HG02642 (cell line): ENCODE results near the gene STMN3.
"Not testable (repeated sequence)": the region's sequence is repeated elsewhere in the genome, so short reads cannot be mapped to it uniquely, and the experiment has no call there.

ENCODE experiments used
- ATAC-seq: cut with Tn5 transposase; IDR thresholded peaks from one replicate; pipeline ENCODE4 v1.9.1; 2021; ENCODE audit warnings: mild to moderate bottlenecking; ENCODE audit not compliant: unreplicated experiment, poor library complexity

Gene STMN3

DNA sequence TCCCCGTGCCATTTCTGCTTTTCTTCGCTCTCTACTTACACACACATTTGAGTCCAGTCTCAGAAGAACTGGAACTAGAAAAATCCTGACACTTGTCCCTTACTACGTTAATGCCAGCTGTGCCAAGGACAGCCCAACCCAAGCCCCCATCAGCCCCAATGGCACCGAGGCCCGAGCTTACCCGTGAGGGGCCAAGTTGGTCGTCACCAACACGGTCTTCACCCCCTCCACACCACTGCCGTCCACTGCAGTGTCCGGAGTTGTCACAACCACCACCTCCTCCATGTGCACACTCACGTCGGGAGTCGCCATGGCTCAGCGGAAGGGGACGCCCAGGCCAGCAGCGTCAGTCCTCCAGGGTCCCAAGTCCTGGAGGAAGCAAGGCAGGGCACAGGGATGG, 34.1 kb downstream of the STMN3 start:
- ATAC-seq, result no peak

DNA sequence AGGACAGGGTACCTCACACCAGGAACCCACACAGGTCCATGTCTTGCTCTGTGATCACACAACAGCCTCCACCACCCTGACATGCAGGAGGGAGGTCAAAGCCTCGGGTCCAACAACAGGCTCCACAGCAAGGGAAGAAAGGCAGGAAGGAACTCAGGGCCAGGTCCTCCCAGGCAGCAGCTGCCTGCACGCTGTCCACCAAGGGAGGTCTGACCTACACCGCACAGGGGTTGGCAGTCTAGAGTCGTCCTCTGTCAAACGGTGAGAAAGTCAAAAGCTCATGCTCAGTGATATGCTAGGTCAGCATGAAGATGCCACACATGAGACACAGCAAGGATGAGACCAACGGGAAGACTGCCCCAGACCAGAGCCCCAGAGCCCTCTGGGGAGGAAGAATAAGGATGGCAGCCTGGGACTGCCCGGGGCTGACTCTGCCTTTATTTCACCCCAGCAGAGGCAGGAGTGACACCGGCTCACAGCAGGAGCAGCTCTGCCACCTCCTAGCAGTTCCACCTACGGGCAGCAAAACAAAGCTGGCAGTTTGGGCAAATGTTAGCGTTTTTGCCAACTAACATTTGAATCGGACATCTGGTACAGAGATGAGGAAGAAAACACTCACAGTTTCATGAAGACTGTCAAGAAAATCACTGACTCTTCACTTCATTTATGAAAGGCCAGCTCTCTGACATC, 34.8 kb downstream of the STMN3 start:
- no peak for ATAC-seq

- ATAC-seq, result no peak
Observed at GRCh38 chr20:63617876-63618265, 35.4 kb downstream of the STMN3 start.

GRCh38 chr20:63617092-63617875, 35.9 kb downstream of the STMN3 start:
- ATAC-seq, result no peak

DNA sequence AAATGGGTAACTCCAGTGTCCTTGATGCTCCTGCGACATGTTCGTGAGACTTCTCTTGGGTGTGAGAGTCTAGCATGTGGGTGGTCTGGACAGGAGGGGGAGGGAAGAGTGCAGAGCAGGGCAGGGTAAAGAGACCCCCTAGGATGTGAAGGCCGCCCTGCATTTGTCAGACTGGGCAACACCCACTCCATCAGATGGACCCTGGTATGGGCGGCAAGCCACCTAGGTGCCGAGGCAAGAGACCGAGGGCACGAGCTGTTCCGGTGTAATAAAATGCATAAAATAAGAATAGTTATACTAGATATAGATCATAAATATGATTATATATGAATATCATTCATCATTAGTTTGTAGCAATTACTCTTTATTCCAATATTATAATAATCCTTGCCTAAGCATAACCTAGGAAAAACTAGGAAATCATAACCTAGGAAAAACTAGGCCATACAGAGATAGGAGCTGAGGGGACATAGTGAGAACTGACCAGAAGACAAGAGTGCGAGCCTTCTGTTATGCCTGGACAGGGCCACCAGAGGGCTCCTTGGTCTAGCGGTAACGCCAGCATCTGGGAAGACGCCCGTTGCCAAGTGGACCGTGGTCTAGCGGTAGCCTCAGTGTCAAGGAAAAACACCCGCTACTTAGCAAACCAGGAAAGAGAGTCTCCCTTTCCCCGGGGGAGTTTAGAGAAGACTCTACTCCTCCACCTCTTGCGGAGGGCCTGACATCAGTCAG, 39.2 kb downstream of the STMN3 start:
- not testable (repeated sequence) for ATAC-seq

DNA sequence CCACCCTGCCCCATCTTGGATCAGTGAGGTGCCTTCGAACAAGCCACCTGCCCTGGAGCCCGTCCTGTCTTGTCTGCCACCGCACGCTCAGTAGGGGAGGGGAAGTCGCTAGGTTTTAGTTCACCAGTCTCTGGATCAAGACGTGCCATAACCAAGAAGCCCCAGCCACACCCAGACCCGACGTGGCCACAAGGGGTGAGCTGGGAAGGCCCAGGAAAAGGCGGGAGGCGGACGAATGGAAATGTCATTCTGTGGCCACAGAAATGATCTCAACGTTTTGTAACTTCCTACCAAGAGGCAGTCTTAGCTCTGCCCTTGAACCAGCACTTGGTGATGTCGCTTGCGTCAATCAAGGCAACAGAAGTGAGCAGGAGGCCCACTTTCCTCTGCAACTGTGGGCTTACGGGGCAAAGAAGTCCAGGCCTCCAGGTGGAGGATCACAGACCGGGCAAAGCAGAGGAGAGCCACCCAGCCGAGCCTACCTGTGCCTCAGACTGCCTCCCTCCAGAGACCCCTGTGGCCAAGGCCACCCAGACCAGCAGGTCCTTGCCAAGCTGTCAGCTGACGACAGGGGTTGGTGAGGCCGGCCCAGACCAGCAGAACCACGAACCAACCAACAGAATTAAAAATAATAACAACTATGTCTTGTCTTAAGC, 40.8 kb downstream of the STMN3 start:
- ATAC-seq, result no peak

GRCh38 chr20:63611646-63612045, 41.6 kb downstream of the STMN3 start:
- no peak for ATAC-seq

DNA sequence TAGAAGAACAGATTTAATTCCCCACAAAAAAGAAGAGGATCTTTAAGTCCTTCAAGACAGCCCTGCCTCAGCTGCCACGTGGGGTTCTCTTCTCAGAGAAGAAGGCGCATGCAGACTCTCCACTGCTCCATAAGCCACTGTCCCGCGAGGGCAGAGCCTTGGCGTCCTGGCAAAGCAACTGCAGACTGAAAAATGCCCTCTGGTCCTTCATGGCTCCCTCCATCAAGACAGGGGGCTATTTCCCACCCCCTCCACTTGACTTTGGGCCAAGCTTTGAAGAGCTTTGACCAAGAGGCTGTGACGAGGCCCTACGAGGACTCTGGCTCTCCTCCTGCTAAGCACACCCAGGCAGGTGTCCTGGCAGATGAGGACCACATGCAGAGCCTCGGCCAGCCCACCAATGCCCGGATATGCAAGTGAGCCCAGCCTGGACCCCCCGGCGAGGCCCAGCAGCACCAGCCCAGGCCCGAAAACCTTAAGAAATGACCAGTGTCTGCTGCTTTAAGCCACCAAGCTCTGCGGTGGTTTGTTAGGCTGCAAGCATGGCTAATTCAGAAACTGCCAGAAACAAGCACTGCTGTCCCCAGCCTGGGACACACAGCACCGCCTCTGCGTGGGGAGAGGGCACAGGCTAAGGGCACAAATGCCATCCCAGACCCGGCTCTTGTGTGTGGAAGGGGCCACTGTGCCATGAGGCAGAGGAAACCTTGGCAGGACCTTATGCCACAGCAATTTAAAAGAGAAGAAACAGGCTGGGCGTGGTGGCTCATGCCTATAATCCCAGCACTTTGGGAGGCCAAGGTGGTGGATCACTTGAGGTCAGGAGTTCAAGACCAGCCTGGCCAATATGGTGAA, 42.4 kb downstream of the STMN3 start:
- no peak for ATAC-seq

DNA sequence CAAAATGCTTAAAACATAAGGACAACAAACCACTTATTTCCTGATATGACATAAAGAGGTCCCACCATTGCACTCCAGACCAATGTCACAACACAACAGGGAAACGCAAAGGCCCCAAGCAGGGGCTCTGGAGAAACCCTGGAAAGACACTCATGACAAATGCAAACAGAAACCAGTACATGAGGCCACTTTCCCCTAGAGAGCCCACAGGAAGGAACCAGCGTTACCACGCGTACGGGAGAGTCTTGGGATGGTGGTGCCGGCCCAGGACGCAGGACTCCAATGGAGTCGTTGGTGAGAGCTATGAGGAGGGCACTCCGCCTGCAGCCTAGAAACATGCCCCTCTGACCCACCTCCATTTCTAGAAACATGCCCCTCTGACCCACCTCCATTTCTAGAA, 46.5 kb downstream of the STMN3 start:
- no peak for ATAC-seq

- ATAC-seq, result no peak
Observed at GRCh38 chr20:63602321-63602720, 50.9 kb downstream of the STMN3 start.

DNA sequence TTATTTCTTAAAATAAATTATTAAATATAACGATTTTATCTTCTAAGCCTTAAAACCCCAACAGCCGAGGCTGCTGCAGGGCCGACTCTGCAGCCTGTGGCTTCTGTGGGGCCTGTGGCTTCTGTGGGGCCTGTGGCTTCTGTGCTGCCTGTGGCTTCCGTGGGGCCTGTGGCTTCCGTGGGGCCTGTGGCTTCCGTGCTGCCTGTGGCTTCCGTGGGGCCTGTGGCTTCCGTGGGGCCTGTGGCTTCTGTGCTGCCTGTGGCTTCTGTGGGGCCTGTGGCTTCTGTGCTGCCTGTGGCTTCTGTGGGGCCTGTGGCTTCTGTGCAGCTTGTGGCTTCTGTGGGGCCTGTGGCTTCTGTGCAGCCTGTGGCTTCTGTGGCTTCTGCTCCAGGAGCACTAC, 51.5 kb downstream of the STMN3 start:
- ATAC-seq, result not testable (repeated sequence)

- ATAC-seq, result no peak
Observed at GRCh38 chr20:63599396-63600050, 53.7 kb downstream of the STMN3 start.

DNA sequence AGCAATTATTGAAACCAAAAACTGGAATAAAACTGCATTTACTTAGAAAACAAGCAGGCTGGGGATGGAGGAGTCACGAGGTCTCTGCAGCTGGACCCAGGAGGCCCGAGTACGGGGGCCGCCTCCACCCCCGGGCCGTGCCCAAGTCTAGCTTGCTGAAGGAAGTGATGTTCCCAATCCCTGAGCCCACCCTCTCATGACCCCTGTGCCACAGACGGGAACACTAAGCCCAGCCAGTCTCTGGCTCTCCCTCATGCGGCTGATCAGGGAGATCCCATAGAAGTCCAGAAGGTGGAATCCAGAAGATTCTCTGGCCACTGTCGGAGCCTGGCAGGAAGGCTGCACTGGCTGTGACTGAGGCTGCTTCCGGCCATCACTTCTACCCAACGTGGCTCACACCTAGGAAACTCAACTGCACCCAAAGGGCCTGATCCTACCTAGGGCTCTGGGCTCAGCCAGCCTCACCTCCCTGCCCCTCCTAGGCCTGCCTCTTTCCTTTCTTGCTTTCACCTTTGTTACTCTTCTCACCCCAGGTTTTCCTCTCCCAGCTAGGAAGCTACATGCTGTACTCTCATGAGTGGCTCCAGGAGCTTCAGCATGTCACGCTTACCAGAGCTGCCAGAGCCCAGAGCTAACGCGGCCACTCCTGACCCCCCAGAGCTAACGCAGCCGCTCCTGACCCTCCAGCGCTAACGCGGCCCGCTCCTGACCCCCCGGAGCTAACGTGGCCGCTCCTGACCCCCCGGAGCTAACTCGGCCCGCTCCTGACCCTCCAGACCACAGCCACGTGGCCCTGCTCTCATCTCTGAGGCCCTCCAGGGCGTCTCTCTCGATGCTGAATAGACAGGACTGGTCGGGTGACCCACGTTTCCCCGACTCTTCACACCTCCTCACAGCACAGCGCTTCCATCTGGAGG, 54.5 kb downstream of the STMN3 start:
- ATAC-seq, result no peak

- ATAC-seq, result no peak
Observed at GRCh38 chr20:63597651-63598478, 55.4 kb downstream of the STMN3 start.

DNA sequence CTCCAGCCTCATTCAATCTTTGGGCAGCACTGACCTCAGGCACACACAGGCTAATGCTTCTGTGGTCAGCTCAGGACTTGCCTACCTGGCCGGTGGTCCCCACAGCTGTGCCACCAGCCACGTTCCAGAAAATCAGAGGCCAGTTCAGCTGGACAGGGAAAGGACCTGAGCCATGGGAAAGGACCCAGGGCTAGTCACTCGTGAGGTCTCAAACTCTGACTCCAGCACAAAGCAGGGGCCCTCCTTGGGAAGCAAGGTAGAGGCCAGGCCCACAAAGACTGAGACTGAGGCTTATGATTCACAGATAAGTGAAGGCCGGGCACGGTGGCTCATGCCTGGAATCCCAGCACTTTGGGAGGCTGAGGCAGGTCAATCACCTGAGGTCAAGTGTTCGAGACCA, 56.8 kb downstream of the STMN3 start:
- ATAC-seq, result no peak

GRCh38 chr20:63595416-63596127, 57.7 kb downstream of the STMN3 start:
- ATAC-seq, result no peak

DNA sequence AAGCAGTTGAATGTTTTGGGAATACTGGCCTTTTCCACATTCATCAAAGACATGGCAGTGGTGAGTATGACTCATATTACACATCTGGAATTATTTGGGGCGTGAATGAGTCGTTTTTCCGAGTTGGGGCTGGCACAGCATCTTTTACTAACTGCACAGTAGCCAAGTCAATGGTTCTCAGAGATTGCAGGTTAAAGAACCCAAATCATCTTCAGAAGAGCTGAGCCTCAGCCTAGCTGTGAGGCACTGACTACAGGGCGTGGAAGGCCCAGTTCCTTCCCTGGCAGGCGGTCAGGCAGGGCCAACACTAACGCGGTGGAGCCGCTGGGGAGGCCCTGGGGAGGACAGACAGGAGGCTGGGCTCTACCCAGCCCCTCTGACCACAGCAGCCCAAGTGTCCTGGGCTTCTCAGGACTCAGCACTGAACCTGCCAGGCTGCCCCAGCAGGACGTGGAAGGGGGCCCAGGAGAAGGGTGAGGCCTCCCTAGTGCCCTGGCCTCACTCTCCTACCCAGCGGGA, 59.1 kb downstream of the STMN3 start:
- ATAC-seq, result no peak
